Karpas-422 (cell line): ENCODE measurements around the gene TLK1. TPM values are rescaled to one million over a fixed set of nuclear protein-coding genes. Genes with fewer than 3 reads are reported as not detected.

ENCODE experiments used
- DNase-seq: peaks from one replicate; pipeline ENCODE4 v3.0.0-alpha.2; 2015
- H2AFZ ChIP-seq: fragments of 200-600 bp; sonication (generic); 2 replicates; pipeline ENCODE4 v1.6.1; 2014; ENCODE audit warnings: antibody characterized with exemption, low read length, mixed read lengths
- H3K27ac ChIP-seq: fragments of 200-600 bp; sonication (generic); 2 replicates; pipeline ENCODE4 v1.5.1; 2014; ENCODE audit warnings: mild to moderate bottlenecking, low read length, moderate library complexity
- H3K27me3 ChIP-seq: fragments of 200-600 bp; sonication (generic); 2 replicates; pipeline ENCODE4 v1.6.1; 2014; ENCODE audit warnings: low read length, mixed read lengths
- H3K36me3 ChIP-seq: fragments of 200-600 bp; sonication (generic); 2 replicates; pipeline ENCODE4 v1.6.1; 2014; ENCODE audit warnings: low read length, mixed read lengths; ENCODE audit not compliant: insufficient read depth
- H3K4me1 ChIP-seq: fragments of 200-600 bp; sonication (generic); 2 replicates; pipeline ENCODE4 v1.6.1; 2014; ENCODE audit warnings: mild to moderate bottlenecking, low read length, mixed read lengths
- H3K4me2 ChIP-seq: fragments of 200-600 bp; sonication (generic); 2 replicates; pipeline ENCODE4 v1.6.1; 2014; ENCODE audit warnings: low read length, low read depth, mild to moderate bottlenecking; ENCODE audit not compliant: poor library complexity, severe bottlenecking
- H3K4me3 ChIP-seq: fragments of 200-600 bp; sonication (generic); 2 replicates; pipeline ENCODE4 v1.5.1; 2014; ENCODE audit warnings: mild to moderate bottlenecking, antibody characterized with exemption, low read length, mixed read lengths
- H3K79me2 ChIP-seq: fragments of 200-600 bp; sonication (generic); 2 replicates; pipeline ENCODE4 v1.6.1; 2014; ENCODE audit warnings: mild to moderate bottlenecking, low read length, mixed read lengths
- H3K9ac ChIP-seq: fragments of 200-600 bp; sonication (generic); 2 replicates; pipeline ENCODE4 v1.6.0; 2014; ENCODE audit warnings: low read length
- H3K9me2 ChIP-seq: fragments of 200-600 bp; sonication (generic), shearing (Covaris generic); replicated peaks from 2 replicates; pipeline ENCODE4 v1.6.0; 2014; ENCODE audit warnings: mild to moderate bottlenecking, low read length, moderate library complexity; ENCODE audit not compliant: insufficient read depth
- H3K9me3 ChIP-seq: fragments of 300-700, 200-600 bp; sonication (generic); 2 replicates; pipeline ENCODE4 v1.6.1; 2014; ENCODE audit warnings: low read length, mixed read lengths
- H4K20me1 ChIP-seq: fragments of 200-600 bp; sonication (generic); 2 replicates; pipeline ENCODE4 v1.6.1; 2014; ENCODE audit warnings: mild to moderate bottlenecking, antibody characterized with exemption, low read length, low read depth; ENCODE audit not compliant: insufficient read depth
- total RNA-seq: library from RNA; depleted of rRNA; stranded (reverse); fragments of >200 nt; shearing (Covaris generic); gene quantifications from 2 replicates; pipeline ENCODE4 v1.2.3, GENCODE V29; 2014; ENCODE audit warnings: low replicate concordance

The TLK1 gene
- total RNA-seq, 1 experiment from 2014 or later: 22.8 TPM

DNA sequence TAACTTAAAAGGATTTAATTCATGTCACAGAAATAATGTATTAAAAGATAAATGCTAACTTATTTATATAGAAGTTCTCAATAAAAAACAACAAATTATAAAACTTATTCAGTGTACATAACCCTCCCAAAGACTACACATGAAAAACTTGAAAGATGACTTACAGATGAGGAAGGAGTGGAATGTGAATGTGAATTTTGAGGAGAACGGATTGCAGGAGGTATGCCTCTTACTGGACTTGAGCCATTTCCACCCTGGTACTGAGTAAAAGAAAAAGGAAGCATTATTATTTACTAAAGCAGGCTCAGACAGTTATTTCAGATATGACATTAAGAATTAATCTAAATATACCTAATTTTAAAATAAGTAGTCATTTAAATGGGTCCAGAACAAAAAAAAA, 104.4 kb downstream of the TLK1 start:
- DNase-seq: no peak
- Histone ChIP-seq H3K9me2 (no peaks in the 10 kb centered on the region), H3K36me3 (peaks cover 47% of the 10 kb centered on the region), H3K9ac (no peak overlapping the region), H2AFZ (no peak overlapping the region), H3K27ac (no peak overlapping the region), H3K4me2 (no peak overlapping the region), H4K20me1 (no peaks in the 10 kb centered on the region), H3K4me3 (no peak overlapping the region), H3K27me3 (no peaks in the 10 kb centered on the region), H3K4me1 (peaks cover 9% of the 10 kb centered on the region), H3K79me2 (peaks cover 29% of the 10 kb centered on the region), H3K9me3 (no peaks in the 10 kb centered on the region; the same call in 1 of the 2 replicates)

- Histone ChIP-seq H3K9me3 (no peaks in the 10 kb centered on the region), H3K9ac (no peak overlapping the region), H3K27me3 (no peaks in the 10 kb centered on the region), H2AFZ (no peak overlapping the region), H3K27ac (no peak overlapping the region), H3K4me2 (no peak overlapping the region), H3K9me2 (no peaks in the 10 kb centered on the region), H3K79me2 (peaks cover 10% of the 10 kb centered on the region; the same call in 1 of the 2 replicates), H3K36me3 (peaks cover 33% of the 10 kb centered on the region; the same call in 1 of the 2 replicates), H3K4me1 (peaks cover 15% of the 10 kb centered on the region), H3K4me3 (no peak overlapping the region), H4K20me1 (no peaks in the 10 kb centered on the region)
- DNase-seq: no peak
Measured at GRCh38 chr2:171049691-171050090, 111.0 kb downstream of the TLK1 start.

- Histone ChIP-seq H2AFZ (no peak overlapping the region), H3K9me2 (no peaks in the 10 kb centered on the region), H3K4me3 (no peak overlapping the region), H3K27ac (no peak overlapping the region), H3K9me3 (no peaks in the 10 kb centered on the region), H3K4me1 (peaks cover 12% of the 10 kb centered on the region), H4K20me1 (no peaks in the 10 kb centered on the region), H3K79me2 (peaks cover 16% of the 10 kb centered on the region), H3K27me3 (no peaks in the 10 kb centered on the region), H3K4me2 (no peak overlapping the region), H3K9ac (no peak overlapping the region), H3K36me3 (peaks cover 42% of the 10 kb centered on the region; the same call in 1 of the 2 replicates)
- no peak for DNase-seq
Measured at GRCh38 chr2:171046048-171046560, 114.6 kb downstream of the TLK1 start.

GRCh38 chr2:171044416-171044815, 116.3 kb downstream of the TLK1 start:
- H3K27ac ChIP-seq: no peak overlapping the region

DNA sequence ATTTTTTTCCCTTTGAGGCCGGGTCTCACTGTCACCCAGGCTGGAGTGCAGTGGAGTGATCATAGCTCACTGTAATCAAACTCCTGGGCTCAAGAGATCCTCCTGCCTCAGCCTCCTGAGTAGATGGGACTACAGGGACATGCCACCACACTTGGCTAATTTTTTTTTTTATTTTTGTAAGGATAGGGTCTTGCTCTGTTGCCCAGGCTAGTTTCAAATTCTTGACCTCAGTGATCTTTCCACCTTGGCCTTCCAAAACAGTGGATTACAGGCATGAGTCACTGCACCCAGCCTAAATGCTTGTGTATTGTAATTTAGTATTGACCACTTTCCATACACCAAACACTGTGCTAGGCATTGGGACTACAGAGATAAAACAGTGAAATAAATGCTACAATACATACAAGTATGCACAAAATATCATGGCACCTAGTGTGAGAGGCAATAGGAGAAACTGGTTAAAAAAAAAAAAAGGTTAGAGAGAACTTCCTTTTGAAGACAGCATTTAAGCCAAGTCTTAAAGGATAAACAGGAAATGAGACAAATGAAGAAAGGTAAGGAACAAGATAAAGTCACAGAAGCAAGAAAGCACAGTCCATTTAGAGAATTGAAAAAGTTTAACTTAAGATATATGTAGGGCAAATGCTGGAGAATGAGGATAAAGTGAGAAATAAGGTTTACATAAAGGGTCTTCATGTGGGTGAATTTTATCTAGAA, 118.3 kb downstream of the TLK1 start:
- no peak for DNase-seq
- Histone ChIP-seq H3K9ac (no peak overlapping the region), H3K36me3 (peaks cover 43% of the 10 kb centered on the region; the same call in 1 of the 2 replicates), H3K27ac (no peak overlapping the region), H3K4me3 (no peak overlapping the region), H3K9me3 (no peaks in the 10 kb centered on the region), H3K9me2 (no peaks in the 10 kb centered on the region), H2AFZ (no peak overlapping the region), H3K27me3 (no peaks in the 10 kb centered on the region), H4K20me1 (no peaks in the 10 kb centered on the region), H3K79me2 (peaks cover 11% of the 10 kb centered on the region), H3K4me2 (no peak overlapping the region), H3K4me1 (peaks cover 10% of the 10 kb centered on the region)

More at GRCh38 chr2:171044416-171044815, 116.3 kb downstream of the TLK1 start:
- Histone ChIP-seq H3K79me2 (peaks cover 15% of the 10 kb centered on the region), H4K20me1 (no peaks in the 10 kb centered on the region), H3K4me1 (peaks cover 10% of the 10 kb centered on the region), H2AFZ (no peak overlapping the region), H3K36me3 (peaks cover 45% of the 10 kb centered on the region; the same call in 1 of the 2 replicates), H3K4me3 (no peak overlapping the region), H3K9me3 (no peaks in the 10 kb centered on the region), H3K9me2 (no peaks in the 10 kb centered on the region), H3K9ac (no peak overlapping the region), H3K27me3 (no peaks in the 10 kb centered on the region), H3K4me2 (no peak overlapping the region)
- DNase-seq: no peak

GRCh38 chr2:171036532-171036931, 124.2 kb downstream of the TLK1 start:
- Histone ChIP-seq H2AFZ (no peak overlapping the region), H3K4me3 (no peak overlapping the region), H3K4me1 (peaks cover 6% of the 10 kb centered on the region), H3K27ac (no peak overlapping the region), H3K9me3 (no peaks in the 10 kb centered on the region), H4K20me1 (no peaks in the 10 kb centered on the region), H3K4me2 (no peak overlapping the region), H3K27me3 (no peaks in the 10 kb centered on the region), H3K36me3 (peaks cover 29% of the 10 kb centered on the region), H3K79me2 (peaks cover 24% of the 10 kb centered on the region), H3K9ac (no peak overlapping the region), H3K9me2 (no peaks in the 10 kb centered on the region)
- no peak for DNase-seq

DNA sequence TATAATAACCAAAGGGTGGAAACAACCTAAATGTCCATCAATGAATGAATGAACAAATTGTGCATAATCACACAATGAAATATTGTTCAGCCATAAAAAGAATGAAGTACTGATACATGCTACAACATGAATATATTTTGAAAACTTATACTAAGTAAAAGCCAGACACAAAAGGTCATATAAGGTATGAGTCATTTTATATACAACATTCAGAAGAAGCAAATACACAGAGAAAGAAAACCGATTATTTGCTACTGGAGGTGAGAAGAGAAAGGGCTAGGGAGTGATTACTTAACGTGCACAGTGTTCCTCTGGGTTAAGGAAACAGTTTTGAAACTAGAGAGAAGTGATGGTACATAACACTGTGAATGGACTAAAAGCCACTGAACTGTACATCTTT, 126.4 kb downstream of the TLK1 start:
- no peak for DNase-seq
- no peak overlapping the region for H3K4me3 ChIP-seq
- H3K27me3 ChIP-seq: no peaks in the 10 kb centered on the region
- H3K9me2 ChIP-seq: no peaks in the 10 kb centered on the region
- no peaks in the 10 kb centered on the region for H3K9me3 ChIP-seq
- H3K9ac ChIP-seq: no peak overlapping the region
- H3K4me1 ChIP-seq: no peaks in the 10 kb centered on the region
- H3K4me2 ChIP-seq: no peak overlapping the region
- H2AFZ ChIP-seq: no peak overlapping the region
- no peaks in the 10 kb centered on the region for H4K20me1 ChIP-seq
- H3K79me2 ChIP-seq: peaks cover 18% of the 10 kb centered on the region; the same call in 1 of the 2 replicates
- no peak overlapping the region for H3K27ac ChIP-seq
- peaks cover 19% of the 10 kb centered on the region for H3K36me3 ChIP-seq

- no peak overlapping the region for H3K4me3 ChIP-seq
- no peak for DNase-seq
- no peak overlapping the region for H3K4me2 ChIP-seq
- H3K9ac ChIP-seq: no peak overlapping the region
- peaks cover 7% of the 10 kb centered on the region; the same call in 1 of the 2 replicates for H3K36me3 ChIP-seq
- H2AFZ ChIP-seq: no peak overlapping the region
- H4K20me1 ChIP-seq: no peaks in the 10 kb centered on the region
- no peaks in the 10 kb centered on the region for H3K4me1 ChIP-seq
- H3K9me3 ChIP-seq: no peaks in the 10 kb centered on the region
- no peaks in the 10 kb centered on the region for H3K9me2 ChIP-seq
- H3K27ac ChIP-seq: no peak overlapping the region
- no peaks in the 10 kb centered on the region for H3K27me3 ChIP-seq
- H3K79me2 ChIP-seq: peaks cover 7% of the 10 kb centered on the region; the same call in 1 of the 2 replicates
Measured at GRCh38 chr2:171025214-171025613, 135.5 kb downstream of the TLK1 start.
